ENCODE data around the gene CEP78. TPM values are rescaled to one million over a fixed set of nuclear protein-coding genes. Genes with fewer than 3 reads are reported as not detected.

The CEP78 gene
- total RNA-seq, 6 experiments from 2014 or later = 19.4 to 27.5 (median 23.6) TPM

GRCh38 chr9:78210841-78211301 lies 25.0 kb upstream of the CEP78 start:
- no peak overlapping the region for H3K27ac Mint-ChIP-seq
- no peak for DNase-seq
- TF ChIP-seq CTCF (IDR thresholded peaks at IDR 0.05) = no peak
- H3K4me1 Mint-ChIP-seq (ENCODE audit: low read depth) = peaks cover 15% of the 10 kb centered on the region
- peaks cover 10% of the 10 kb centered on the region for H3K27me3 Mint-ChIP-seq (ENCODE audit: insufficient read depth)
- 0 out of 2 replicates have a peak, but pooled peaks cover 4% of the 10 kb centered on the region for H3K9me3 Mint-ChIP-seq
- no peak overlapping the region for H3K4me3 Mint-ChIP-seq
- no peaks in the 10 kb centered on the region for H3K36me3 Mint-ChIP-seq (ENCODE audit: low read depth)

GRCh38 chr9:78212868-78213267 lies 23.0 kb upstream of the CEP78 start:
- H3K9me3 Mint-ChIP-seq = no peaks in the 10 kb centered on the region
- peaks cover 8% of the 10 kb centered on the region for H3K27me3 Mint-ChIP-seq (ENCODE audit: insufficient read depth)
- H3K4me1 Mint-ChIP-seq (ENCODE audit: low read depth) = peaks cover 20% of the 10 kb centered on the region
- H3K27ac Mint-ChIP-seq = no peak overlapping the region
- no peak for DNase-seq
- no peak overlapping the region for H3K4me3 Mint-ChIP-seq
- H3K36me3 Mint-ChIP-seq (ENCODE audit: low read depth) = no peaks in the 10 kb centered on the region
- TF ChIP-seq CTCF (IDR thresholded peaks at IDR 0.05) = no peak

- H3K4me1 Mint-ChIP-seq (ENCODE audit: low read depth) = peaks cover 20% of the 10 kb centered on the region
- H3K36me3 Mint-ChIP-seq (ENCODE audit: low read depth) = no peaks in the 10 kb centered on the region
- no peaks in the 10 kb centered on the region for H3K9me3 Mint-ChIP-seq
- no peak overlapping the region for H3K27ac Mint-ChIP-seq
- peak; percentile 54 for TF ChIP-seq CTCF (IDR thresholded peaks at IDR 0.05)
- DNase-seq = peak; percentile 34
- peaks cover 10% of the 10 kb centered on the region for H3K27me3 Mint-ChIP-seq (ENCODE audit: insufficient read depth)
- peak overlapping the region; percentile 60; the same call in 1 of the 2 replicates for H3K4me3 Mint-ChIP-seq
Observed at GRCh38 chr9:78213712-78214111, 22.2 kb upstream of the CEP78 start.

GRCh38 chr9:78214492-78214891 lies 21.4 kb upstream of the CEP78 start:
- Mint-ChIP-seq H3K4me1 (ENCODE audit: low read depth) (peaks cover 20% of the 10 kb centered on the region), H3K4me3 (no peak overlapping the region), H3K9me3 (no peaks in the 10 kb centered on the region), H3K36me3 (ENCODE audit: low read depth) (no peaks in the 10 kb centered on the region), H3K27ac (no peak overlapping the region), H3K27me3 (ENCODE audit: insufficient read depth) (peaks cover 13% of the 10 kb centered on the region)
- no peak for TF ChIP-seq CTCF (IDR thresholded peaks at IDR 0.05)
- DNase-seq = no peak

- no peaks in the 10 kb centered on the region for H3K9me3 Mint-ChIP-seq
- peak overlapping the region; percentile 36; the same call in 1 of the 2 replicates for H3K27ac Mint-ChIP-seq
- peaks cover 14% of the 10 kb centered on the region for H3K27me3 Mint-ChIP-seq (ENCODE audit: insufficient read depth)
- TF ChIP-seq CTCF (IDR thresholded peaks at IDR 0.05) = no peak
- no peaks in the 10 kb centered on the region for H3K36me3 Mint-ChIP-seq (ENCODE audit: low read depth)
- peaks cover 20% of the 10 kb centered on the region for H3K4me1 Mint-ChIP-seq (ENCODE audit: low read depth)
- H3K4me3 Mint-ChIP-seq = no peak overlapping the region
- peak; percentile 71 for DNase-seq
Observed at GRCh38 chr9:78215706-78216105, 20.2 kb upstream of the CEP78 start.

- H3K27ac Mint-ChIP-seq = no peak overlapping the region
- no peak for TF ChIP-seq CTCF (IDR thresholded peaks at IDR 0.05)
Observed at GRCh38 chr9:78218890-78219289, 17.0 kb upstream of the CEP78 start.

More at GRCh38 chr9:78218890-78219289, 17.0 kb upstream of the CEP78 start:
- Mint-ChIP-seq H3K4me1 (ENCODE audit: low read depth) (peaks cover 14% of the 10 kb centered on the region), H3K36me3 (ENCODE audit: low read depth) (no peaks in the 10 kb centered on the region), H3K27me3 (ENCODE audit: insufficient read depth) (peaks cover 7% of the 10 kb centered on the region), H3K4me3 (no peak overlapping the region), H3K9me3 (no peaks in the 10 kb centered on the region; the same call in 1 of the 2 replicates)
- no peak for DNase-seq
